Activated B cell treated with CpG ODN at 0.5 μM for 24 hours (primary cell): ENCODE data around the gene HBS1L. TPM values are rescaled to one million over a fixed set of nuclear protein-coding genes. Genes with fewer than 3 reads are reported as not detected.

Source experiments
- ATAC-seq: fragments of 200-7000 bp; cut with Tn5 transposase; one replicate; pipeline ENCODE4 v1.10.0; 2021; ENCODE audit warnings: low read depth, mild to moderate bottlenecking, moderate library complexity
- CTCF ChIA-PET: fragments of 350-600 bp; sonication (Branson Sonifier 250); formaldehyde crosslinking; loops from one replicate; lab custom pipeline; 2021; ENCODE audit warnings: antibody characterized with exemption; lab: Charles Lee
- POLR2A ChIA-PET: fragments of 350-600 bp; sonication (Branson Sonifier 250); formaldehyde crosslinking; loops from one replicate; lab custom pipeline; 2021; ENCODE audit warnings: antibody characterized with exemption; lab: Charles Lee
- DNase-seq: peaks from one replicate; pipeline ENCODE4 v3.0.0; 2022
- H3K27ac Mint-ChIP-seq: one replicate; pipeline ENCODE4 v1.8.0; 2020; ENCODE audit warnings: mixed read lengths
- H3K27me3 Mint-ChIP-seq: one replicate; pipeline ENCODE4 v1.8.0; 2021; ENCODE audit warnings: mixed read lengths
- H3K36me3 Mint-ChIP-seq: one replicate; pipeline ENCODE4 v1.8.0; 2021; ENCODE audit warnings: low read depth, mixed read lengths
- H3K4me1 Mint-ChIP-seq: one replicate; pipeline ENCODE4 v1.8.0; 2021; ENCODE audit warnings: mixed read lengths
- H3K4me3 Mint-ChIP-seq: one replicate; pipeline ENCODE4 v1.8.0; 2020; ENCODE audit warnings: mild to moderate bottlenecking, mixed read lengths
- H3K9me3 Mint-ChIP-seq: one replicate; pipeline ENCODE4 v1.8.0; 2020; ENCODE audit warnings: mixed read lengths
- intact Hi-C: fragments of 100-400 bp; cut with micrococcal nuclease; formaldehyde crosslinking; loops from one replicate; pipeline ENCODE4 v1.15.1; 2024
- total RNA-seq: library from RNA; stranded (reverse); gene quantifications from 2 replicates; pipeline ENCODE4 v1.2.3, GENCODE V29; 2022
- TF ChIP-seq, protein P1 (sequence below): fragments of 200-600 bp; IDR thresholded peaks from one replicate; pipeline ENCODE4 v1.8.0; 2022; ENCODE audit warnings: antibody characterized with exemption, mild to moderate bottlenecking

The HBS1L gene
- total RNA-seq, 1 donor from 2014 or later, result 67.5 TPM

DNA sequence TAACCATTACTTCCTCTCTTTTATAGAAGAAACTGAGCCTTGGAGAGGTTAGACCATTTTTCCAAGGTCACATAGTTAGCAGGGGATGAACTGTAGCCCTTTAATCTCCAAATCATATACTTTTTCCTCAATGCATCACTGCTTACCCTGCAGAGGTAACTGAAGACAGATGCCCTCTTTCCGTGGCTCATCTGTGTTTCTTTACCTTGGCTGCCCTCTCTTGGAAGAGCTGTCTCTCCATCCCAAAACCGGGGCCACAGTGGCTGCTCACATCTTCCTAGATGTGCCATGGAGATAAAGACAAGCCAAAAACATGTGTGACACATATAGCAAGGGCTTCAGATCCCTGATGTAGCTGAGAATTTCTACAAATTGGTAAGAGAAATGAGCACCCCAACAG, 104.1 kb downstream of the HBS1L start:
- intact Hi-C loops, result no loop called here
- TF ChIP-seq, protein P1, sequence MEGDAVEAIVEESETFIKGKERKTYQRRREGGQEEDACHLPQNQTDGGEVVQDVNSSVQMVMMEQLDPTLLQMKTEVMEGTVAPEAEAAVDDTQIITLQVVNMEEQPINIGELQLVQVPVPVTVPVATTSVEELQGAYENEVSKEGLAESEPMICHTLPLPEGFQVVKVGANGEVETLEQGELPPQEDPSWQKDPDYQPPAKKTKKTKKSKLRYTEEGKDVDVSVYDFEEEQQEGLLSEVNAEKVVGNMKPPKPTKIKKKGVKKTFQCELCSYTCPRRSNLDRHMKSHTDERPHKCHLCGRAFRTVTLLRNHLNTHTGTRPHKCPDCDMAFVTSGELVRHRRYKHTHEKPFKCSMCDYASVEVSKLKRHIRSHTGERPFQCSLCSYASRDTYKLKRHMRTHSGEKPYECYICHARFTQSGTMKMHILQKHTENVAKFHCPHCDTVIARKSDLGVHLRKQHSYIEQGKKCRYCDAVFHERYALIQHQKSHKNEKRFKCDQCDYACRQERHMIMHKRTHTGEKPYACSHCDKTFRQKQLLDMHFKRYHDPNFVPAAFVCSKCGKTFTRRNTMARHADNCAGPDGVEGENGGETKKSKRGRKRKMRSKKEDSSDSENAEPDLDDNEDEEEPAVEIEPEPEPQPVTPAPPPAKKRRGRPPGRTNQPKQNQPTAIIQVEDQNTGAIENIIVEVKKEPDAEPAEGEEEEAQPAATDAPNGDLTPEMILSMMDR, result no peak
- POLR2A ChIA-PET, result no interaction called here
- Mint-ChIP-seq H3K27me3 (no peaks in the 10 kb centered on the region), H3K9me3 (peaks cover 10% of the 10 kb centered on the region), H3K36me3 (no peaks in the 10 kb centered on the region), H3K4me1 (no peaks in the 10 kb centered on the region), H3K27ac (no peak overlapping the region), H3K4me3 (no peak overlapping the region)
- ATAC-seq, result no peak
- no peak for DNase-seq
- CTCF ChIA-PET, result interaction anchor here (2.3 kb wide), 1 partner anchor 10 kb away, joined by 8 read pairs; no protein-coding TSS in a partner anchor

GRCh38 chr6:134949927-134950326, 104.7 kb downstream of the HBS1L start, which contains the start of gene ALDH8A1:
Gene ALDH8A1, minus strand, starts transcription at chr6:134950101. Its CDS starts 48 bp downstream, at chr6:134950053.
- no peak within 1 kb of the TSS for H3K27ac Mint-ChIP-seq
- H3K9me3 Mint-ChIP-seq, result peaks cover 10% of the 10 kb centered on the region
- CTCF ChIA-PET, result interaction anchor here (2.3 kb wide), 1 partner anchor 10 kb away, joined by 8 read pairs; no protein-coding TSS in a partner anchor
- no peaks in the 10 kb centered on the region for H3K36me3 Mint-ChIP-seq
- TF ChIP-seq, protein P1, result no peak
- intact Hi-C loops, result no loop called here
- no peak for ATAC-seq
- H3K27me3 Mint-ChIP-seq, result no peaks in the 10 kb centered on the region
- no peak for DNase-seq
- POLR2A ChIA-PET, result no interaction called here
- H3K4me1 Mint-ChIP-seq, result no peaks in the 10 kb centered on the region
- no peak within 1 kb of the TSS for H3K4me3 Mint-ChIP-seq

GRCh38 chr6:134948691-134949090, 105.9 kb downstream of the HBS1L start:
- Mint-ChIP-seq H3K9me3 (peaks cover 10% of the 10 kb centered on the region), H3K27ac (no peak overlapping the region), H3K36me3 (no peaks in the 10 kb centered on the region), H3K4me3 (no peak overlapping the region), H3K27me3 (no peaks in the 10 kb centered on the region), H3K4me1 (no peaks in the 10 kb centered on the region)
- POLR2A ChIA-PET, result no interaction called here
- DNase-seq (no peak), ATAC-seq (no peak)
- intact Hi-C loops, result no loop called here
- CTCF ChIA-PET, result interaction anchor here (2.3 kb wide), 1 partner anchor 8 kb away, joined by 8 read pairs; no protein-coding TSS in a partner anchor
- TF ChIP-seq, protein P1, result no peak

GRCh38 chr6:134948142-134948541, 106.5 kb downstream of the HBS1L start:
- Mint-ChIP-seq H3K27ac (no peak overlapping the region), H3K9me3 (peaks cover 10% of the 10 kb centered on the region), H3K4me3 (no peak overlapping the region), H3K36me3 (no peaks in the 10 kb centered on the region), H3K4me1 (no peaks in the 10 kb centered on the region), H3K27me3 (no peaks in the 10 kb centered on the region)
- DNase-seq (no peak), ATAC-seq (no peak)
- TF ChIP-seq, protein P1, result no peak
- intact Hi-C loops, result no loop called here
- CTCF ChIA-PET, result interaction anchor here (2.3 kb wide), 1 partner anchor 8 kb away, joined by 8 read pairs; no protein-coding TSS in a partner anchor
- POLR2A ChIA-PET, result no interaction called here

DNA sequence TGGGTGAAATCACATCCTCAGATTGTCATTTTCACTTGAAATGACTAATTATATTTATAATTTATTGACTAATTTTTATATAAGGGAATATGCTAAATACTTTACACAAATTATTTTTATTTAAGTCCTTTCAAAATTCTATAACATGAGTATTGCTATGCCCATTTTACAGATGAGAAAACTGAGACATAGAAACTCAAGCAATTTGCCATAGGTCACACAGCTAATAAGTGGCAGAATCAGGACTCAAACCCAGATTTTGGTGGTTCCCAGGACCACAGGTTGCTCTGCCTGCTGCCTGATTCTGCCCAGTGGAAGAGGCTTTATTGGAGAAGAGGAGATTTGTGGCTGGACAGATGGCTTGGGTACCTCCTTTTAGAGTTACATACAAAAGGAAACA, 109.6 kb downstream of the HBS1L start:
- H3K4me3 Mint-ChIP-seq, result no peak overlapping the region
- intact Hi-C loops, result no loop called here
- no peaks in the 10 kb centered on the region for H3K36me3 Mint-ChIP-seq
- no peak overlapping the region for H3K27ac Mint-ChIP-seq
- H3K27me3 Mint-ChIP-seq, result no peaks in the 10 kb centered on the region
- peaks cover 10% of the 10 kb centered on the region for H3K9me3 Mint-ChIP-seq
- DNase-seq (no peak), ATAC-seq (no peak)
- ChIA-PET CTCF (no interaction called here), POLR2A (no interaction called here)
- H3K4me1 Mint-ChIP-seq, result no peaks in the 10 kb centered on the region
- TF ChIP-seq, protein P1, result no peak
